HAP-1 (cell line): ENCODE data around the gene FANCF.

Source experiments
- DNase-seq, 2 experiments: peaks; one replicate each; pipeline ENCODE4 v3.0.0-alpha.2; 2016 to 2020; ENCODE audit warnings: low spot score in 2 of 2
- H3K27me3 ChIP-seq: fragments of 250-450 bp; sonication (Bioruptor Pico); 2 replicates; pipeline ENCODE4 v1.5.1; 2020; ENCODE audit warnings: low read depth, mild to moderate bottlenecking, moderate library complexity
- H3K36me3 ChIP-seq: fragments of 250-450 bp; sonication (Bioruptor Pico); replicated peaks from 2 replicates; pipeline ENCODE4 v1.5.1; 2020; ENCODE audit warnings: mild to moderate bottlenecking
- H3K4me1 ChIP-seq: fragments of 250-450 bp; sonication (Bioruptor Pico); 2 replicates; pipeline ENCODE4 v1.5.1; 2020; ENCODE audit warnings: mild to moderate bottlenecking
- H3K4me3 ChIP-seq: fragments of 250-450 bp; sonication (Bioruptor Pico); 2 replicates; pipeline ENCODE4 v1.5.1; 2020; ENCODE audit warnings: mild to moderate bottlenecking, moderate library complexity
- H3K9me3 ChIP-seq: fragments of 250-450 bp; sonication (Bioruptor Pico); 2 replicates; pipeline ENCODE4 v1.5.1; 2020; ENCODE audit warnings: mild to moderate bottlenecking, moderate library complexity
- in situ Hi-C: fragments of 300-500 bp; cut with MboI; formaldehyde crosslinking; loops from 3 replicates; pipeline ENCODE4 v1.14.3; 2020; ENCODE audit warnings: low sequenced_read_pairs, inconsistent platforms, mixed read lengths

Gene FANCF

DNA sequence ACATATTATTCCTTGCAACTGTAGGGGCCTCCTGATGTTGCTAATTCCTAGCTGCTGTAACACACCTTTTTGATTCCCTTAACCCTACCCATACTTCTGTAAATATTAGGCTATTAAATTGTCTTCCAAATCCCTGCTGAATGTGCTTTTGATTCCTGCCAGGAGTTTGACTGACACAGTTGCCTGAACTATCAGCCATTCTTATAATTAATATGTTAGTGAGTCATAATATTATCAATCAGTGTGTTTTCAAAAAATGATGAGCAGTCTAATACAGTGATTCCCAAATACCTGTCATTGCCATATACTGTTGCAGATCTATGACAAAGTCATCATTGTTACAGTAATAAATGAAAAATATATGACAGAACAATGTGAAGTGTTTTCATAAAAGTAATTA lies 15.9 kb upstream of the FANCF start:
- Histone ChIP-seq H3K4me1 (peaks cover 8% of the 10 kb centered on the region), H3K36me3 (no peaks in the 10 kb centered on the region), H3K9me3 (no peaks in the 10 kb centered on the region), H3K4me3 (no peak overlapping the region), H3K27me3 (no peaks in the 10 kb centered on the region)
- DNase-seq = no peak
- in situ Hi-C loops = no loop called here

DNA sequence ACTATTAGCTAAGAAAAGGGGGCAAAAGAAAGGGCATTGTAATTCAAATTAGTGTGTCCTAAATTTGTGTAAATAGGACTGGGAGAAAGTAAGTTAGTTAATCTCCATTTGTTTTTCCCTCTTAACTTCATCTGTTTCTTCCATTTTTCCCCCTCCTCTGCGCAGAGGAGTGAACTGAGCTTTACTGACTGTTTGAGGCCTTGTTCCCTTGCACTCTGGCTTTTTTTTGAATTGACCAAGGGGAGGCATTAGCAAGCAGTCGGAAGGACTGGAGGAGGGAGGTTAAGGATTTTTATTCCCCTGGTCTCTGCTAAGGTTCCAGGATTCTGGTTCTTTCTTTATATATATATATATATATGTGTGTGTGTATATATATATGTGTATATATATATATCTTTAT lies 15.2 kb upstream of the FANCF start:
- Histone ChIP-seq H3K4me3 (no peak overlapping the region), H3K27me3 (no peaks in the 10 kb centered on the region), H3K9me3 (no peaks in the 10 kb centered on the region), H3K4me1 (peaks cover 8% of the 10 kb centered on the region), H3K36me3 (no peaks in the 10 kb centered on the region)
- DNase-seq = peak; percentile 20 to 34
- in situ Hi-C loops = no loop called here

DNA sequence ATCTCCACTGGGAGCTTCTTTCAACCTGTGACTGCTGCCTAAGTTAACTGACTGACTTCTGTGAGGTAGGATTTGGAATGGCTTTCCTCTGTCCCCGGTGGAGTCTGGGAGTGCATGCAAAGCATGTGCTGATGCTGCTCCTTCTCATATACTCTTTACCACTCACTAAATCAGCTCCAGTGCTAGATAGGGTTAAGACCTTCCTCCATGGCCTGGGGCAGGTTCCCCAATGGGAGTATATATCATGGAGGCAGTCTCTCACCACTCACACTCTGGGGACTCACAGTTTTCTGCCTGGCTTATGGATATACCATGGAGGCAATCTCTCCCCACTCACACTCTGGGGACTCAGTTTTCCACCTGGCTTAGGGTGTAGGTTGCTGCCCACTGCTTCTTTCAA lies 10.1 kb upstream of the FANCF start:
- Histone ChIP-seq H3K9me3 (no peaks in the 10 kb centered on the region), H3K4me3 (no peak overlapping the region), H3K27me3 (0 out of 2 replicates have a peak, but pooled peaks cover 2% of the 10 kb centered on the region), H3K36me3 (no peaks in the 10 kb centered on the region), H3K4me1 (peaks cover 8% of the 10 kb centered on the region)
- no peak for DNase-seq
- in situ Hi-C loops = no loop called here

DNA sequence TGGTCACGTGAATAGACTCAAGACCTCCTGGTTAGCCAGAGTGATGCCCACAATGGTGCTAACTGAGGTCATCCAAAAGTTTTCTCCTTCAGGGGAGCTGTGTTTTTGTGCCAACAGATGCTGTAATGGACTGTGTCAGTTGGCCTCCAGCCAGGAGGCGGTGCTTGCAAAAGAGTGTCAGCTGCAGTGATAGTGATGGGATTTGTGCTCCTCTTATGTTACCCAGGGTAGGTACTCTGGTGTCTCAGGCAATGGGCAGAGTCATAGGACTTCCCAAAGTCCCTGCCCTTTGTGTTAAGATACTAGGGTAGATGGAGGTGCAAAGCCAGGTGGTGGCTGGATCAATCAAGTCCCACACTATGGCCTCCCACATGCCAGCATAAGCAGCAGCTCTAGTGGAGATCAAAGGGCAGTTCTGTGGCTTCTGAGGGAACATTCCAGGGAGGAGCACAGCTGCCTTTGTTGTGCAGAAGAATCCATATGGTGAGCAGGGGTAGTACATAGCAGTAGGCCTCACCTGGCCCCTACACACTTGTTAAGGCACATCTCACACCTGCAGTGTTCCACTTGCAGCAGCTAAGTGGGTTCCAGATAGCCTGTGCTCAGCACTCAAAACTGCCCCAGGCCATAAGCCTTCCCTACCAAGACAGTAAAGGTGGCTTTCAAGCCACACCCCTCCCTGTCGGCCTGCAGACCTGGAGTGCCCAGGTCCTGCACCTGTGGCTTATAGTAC lies 9.4 kb upstream of the FANCF start:
- no peak for DNase-seq
- in situ Hi-C loops = no loop called here
- no peak overlapping the region for H3K4me3 ChIP-seq
- 0 out of 2 replicates have a peak, but pooled peaks cover 2% of the 10 kb centered on the region for H3K27me3 ChIP-seq
- H3K4me1 ChIP-seq = peaks cover 2% of the 10 kb centered on the region; the same call in 1 of the 2 replicates
- no peaks in the 10 kb centered on the region for H3K9me3 ChIP-seq
- no peaks in the 10 kb centered on the region for H3K36me3 ChIP-seq

DNA sequence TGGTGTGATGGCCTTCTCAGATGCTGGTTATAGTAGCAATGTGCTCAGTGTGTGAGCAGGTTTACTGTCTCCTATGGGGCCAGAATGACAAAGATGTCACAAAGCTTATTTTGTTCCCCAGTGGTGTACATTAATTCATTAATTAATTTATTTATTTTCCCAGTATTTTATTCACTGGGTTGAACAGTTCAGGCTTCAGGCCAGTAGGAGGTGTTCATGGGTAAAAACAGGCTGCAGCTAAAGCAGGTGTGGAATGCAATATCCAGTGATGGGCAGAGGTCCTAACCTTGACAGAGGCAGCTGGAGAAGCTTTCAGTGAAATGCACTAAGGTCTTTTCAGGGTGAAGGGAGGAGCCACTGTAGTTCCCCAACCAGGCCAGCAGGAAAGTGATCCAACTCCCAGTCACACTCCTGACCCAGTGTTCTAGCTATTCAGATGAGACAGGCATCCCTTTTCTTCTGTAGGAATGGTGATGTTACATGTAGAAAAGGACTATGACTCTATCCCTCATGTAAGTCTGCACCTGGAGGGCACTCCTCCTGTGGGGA lies 7.8 kb upstream of the FANCF start:
- H3K9me3 ChIP-seq = no peaks in the 10 kb centered on the region
- no peaks in the 10 kb centered on the region for H3K4me1 ChIP-seq
- no peak overlapping the region for H3K4me3 ChIP-seq
- H3K27me3 ChIP-seq = 0 out of 2 replicates have a peak, but pooled peaks cover 2% of the 10 kb centered on the region
- no peak for DNase-seq
- in situ Hi-C loops = no loop called here
- H3K36me3 ChIP-seq = no peaks in the 10 kb centered on the region

DNA sequence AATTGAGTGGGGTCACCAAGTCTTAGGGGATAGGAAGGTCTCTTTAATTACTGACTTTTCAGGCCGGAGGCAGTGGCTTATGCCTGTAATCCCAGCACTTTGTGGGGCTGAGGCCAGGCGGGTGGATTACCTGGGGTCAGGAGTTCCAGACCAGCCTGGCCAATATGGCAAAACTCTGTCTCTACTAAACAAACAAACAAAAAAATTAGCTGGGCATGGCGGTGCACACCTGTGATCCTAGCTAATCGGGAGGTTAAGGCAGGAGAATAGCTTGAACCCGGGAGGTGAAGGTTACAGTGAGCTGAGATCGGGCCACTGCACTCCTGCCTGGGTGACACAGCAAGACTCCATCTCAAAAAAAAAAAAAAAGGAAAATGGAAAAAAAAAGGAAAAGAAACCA lies 1.8 kb upstream of the FANCF start:
- Histone ChIP-seq H3K4me3 (no peak overlapping the region), H3K36me3 (no peaks in the 10 kb centered on the region), H3K9me3 (no peaks in the 10 kb centered on the region; the same call in 1 of the 2 replicates), H3K27me3 (0 out of 2 replicates have a peak, but pooled peaks cover 2% of the 10 kb centered on the region), H3K4me1 (peaks cover 6% of the 10 kb centered on the region)
- DNase-seq = no peak
- in situ Hi-C loops = no loop called here

DNA sequence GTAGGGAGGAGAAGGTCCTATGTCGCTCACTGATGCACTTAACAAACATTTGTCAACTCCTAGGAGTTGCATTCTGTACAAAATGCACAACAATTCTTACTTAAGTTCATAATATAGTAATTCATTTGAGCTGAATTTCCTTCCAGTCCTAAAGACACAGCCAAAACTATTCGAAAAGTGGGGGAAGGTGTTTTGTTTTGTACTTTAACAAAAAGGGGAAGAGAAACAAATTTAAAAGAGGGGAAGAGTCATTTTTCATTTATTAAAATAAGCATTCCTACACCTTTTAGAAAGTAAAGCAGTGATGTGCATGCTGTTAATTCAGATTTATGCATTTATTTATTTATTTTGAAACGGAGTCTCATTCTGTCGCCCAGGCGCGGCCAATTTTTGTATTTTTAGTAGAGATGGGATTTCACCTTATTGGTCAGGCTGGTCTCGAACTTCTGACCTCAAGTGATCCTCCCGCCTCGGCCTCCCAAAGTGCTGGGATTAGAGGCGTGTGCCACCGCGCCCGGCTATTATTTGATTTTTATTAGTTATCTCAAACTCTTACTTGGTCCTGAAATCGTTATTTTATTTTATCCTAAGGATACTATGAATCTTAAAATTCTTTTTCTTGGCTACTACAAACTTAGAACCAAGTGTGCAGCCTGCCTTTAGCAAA lies 1.1 kb upstream of the FANCF start:
- no peak overlapping the region for H3K4me3 ChIP-seq
- H3K4me1 ChIP-seq = peaks cover 6% of the 10 kb centered on the region
- no peak for DNase-seq
- H3K9me3 ChIP-seq = no peaks in the 10 kb centered on the region; the same call in 1 of the 2 replicates
- no peaks in the 10 kb centered on the region for H3K36me3 ChIP-seq
- H3K27me3 ChIP-seq = no peaks in the 10 kb centered on the region
- in situ Hi-C loops = no loop called here

DNA sequence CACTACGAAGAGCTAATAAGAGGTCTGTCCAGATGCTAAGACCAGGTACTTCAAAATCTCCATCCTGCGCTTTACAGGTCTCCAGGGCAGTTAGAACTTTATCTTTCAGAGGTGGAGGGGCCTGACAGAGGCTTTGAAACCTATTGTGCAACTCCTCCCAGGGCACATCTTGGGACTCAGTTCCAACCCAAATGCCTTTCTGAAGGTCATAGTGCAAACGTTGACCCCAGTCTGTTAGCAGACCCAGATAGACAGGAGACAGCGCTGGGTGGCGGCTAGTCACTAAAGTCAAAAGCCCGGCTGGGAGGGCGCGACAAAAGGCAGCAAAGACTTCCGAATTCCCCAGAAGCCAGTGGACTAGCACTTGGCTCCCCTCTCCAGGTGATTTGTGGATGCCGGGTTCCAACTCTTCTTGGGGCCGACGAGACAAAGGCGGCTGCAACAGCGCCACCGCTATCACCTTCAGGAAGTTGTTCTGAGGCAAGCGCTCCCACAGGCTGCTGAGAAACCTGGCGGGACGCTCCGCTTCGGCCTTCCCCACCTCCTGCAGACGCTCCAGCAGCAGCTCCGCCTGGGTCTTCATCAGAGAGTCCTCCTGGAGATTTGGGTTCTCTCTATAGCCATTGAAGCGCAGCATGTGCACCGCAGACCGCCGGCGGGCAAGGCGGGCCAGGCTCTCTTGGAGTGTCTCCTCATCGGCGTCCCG lies 728 bp downstream of the FANCF start:
- H3K36me3 ChIP-seq = no peaks in the 10 kb centered on the region
- no peaks in the 10 kb centered on the region for H3K27me3 ChIP-seq
- H3K4me3 ChIP-seq = peak overlapping the region; percentile 77
- peak; percentile 41 to 73 for DNase-seq
- in situ Hi-C loops = no loop called here
- peaks cover 6% of the 10 kb centered on the region for H3K4me1 ChIP-seq
- H3K9me3 ChIP-seq = no peaks in the 10 kb centered on the region; the same call in 1 of the 2 replicates

DNA sequence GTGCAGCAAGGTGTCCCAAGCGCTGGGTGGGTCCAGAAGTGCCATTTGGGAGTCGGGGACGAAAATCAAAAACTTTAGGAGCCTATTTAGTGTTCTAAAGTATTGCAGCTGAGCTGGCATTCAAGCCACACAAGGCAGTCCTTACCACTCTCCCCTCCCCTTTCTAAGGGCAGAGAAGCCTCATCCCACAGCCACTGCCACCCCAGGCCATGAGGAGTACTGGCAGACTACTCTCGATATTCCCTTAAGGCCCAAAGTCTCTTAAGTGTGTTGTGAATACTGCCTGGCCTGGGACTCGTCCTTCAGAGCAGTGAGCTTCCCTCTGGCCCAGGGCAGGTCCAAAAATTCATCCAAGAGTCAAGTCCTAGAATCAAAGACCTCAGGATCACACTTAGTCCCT lies 7.8 kb downstream of the FANCF start:
- H3K4me3 ChIP-seq = no peak overlapping the region
- in situ Hi-C loops = no loop called here
- H3K36me3 ChIP-seq = no peaks in the 10 kb centered on the region
- no peaks in the 10 kb centered on the region for H3K9me3 ChIP-seq
- DNase-seq = no peak
- no peaks in the 10 kb centered on the region; the same call in 1 of the 2 replicates for H3K27me3 ChIP-seq
- no peaks in the 10 kb centered on the region; the same call in 1 of the 2 replicates for H3K4me1 ChIP-seq

DNA sequence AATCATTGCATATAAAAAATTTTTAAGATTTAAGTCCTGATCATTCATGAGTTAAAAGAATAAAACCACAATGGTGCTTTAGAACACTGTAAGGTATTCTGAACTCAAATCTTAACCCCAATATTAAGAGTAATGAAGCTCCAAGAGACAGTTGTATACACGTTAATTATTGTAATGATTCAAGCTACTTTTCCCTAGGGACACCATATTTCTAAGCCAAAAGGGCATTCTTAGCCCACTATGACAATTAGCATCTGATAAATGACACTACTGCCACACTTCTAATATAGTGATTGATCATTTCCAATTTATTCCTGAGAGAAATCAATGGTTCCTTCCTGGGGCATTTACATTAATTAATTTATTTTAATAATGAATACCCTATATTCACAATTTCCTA lies 21.7 kb downstream of the FANCF start:
- H3K9me3 ChIP-seq = no peaks in the 10 kb centered on the region
- H3K27me3 ChIP-seq = no peaks in the 10 kb centered on the region; the same call in 1 of the 2 replicates
- H3K4me3 ChIP-seq = no peak overlapping the region
- no peaks in the 10 kb centered on the region for H3K4me1 ChIP-seq
- in situ Hi-C loops = no loop called here
- no peaks in the 10 kb centered on the region for H3K36me3 ChIP-seq
- DNase-seq = no peak

DNA sequence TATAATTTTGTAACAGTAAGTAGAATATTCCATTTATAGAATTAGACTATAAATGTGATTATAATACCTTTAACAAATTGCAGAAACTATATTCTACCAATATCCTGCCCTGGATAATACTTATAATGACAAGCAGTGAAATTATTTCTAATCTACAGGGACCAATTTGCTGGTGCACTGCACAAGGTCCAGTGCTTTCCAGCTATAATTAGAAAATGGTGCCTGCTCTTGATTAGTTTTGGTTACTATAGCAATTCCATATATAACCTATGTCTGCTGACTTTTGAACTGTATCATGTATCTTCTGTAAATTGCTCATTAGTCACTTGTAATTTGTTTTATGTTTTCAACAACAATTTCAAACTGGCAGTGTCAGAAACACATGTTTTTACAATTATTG lies 23.1 kb downstream of the FANCF start:
- no peaks in the 10 kb centered on the region for H3K9me3 ChIP-seq
- no peaks in the 10 kb centered on the region for H3K4me1 ChIP-seq
- in situ Hi-C loops = no loop called here
- H3K27me3 ChIP-seq = no peaks in the 10 kb centered on the region; the same call in 1 of the 2 replicates
- no peak for DNase-seq
- H3K36me3 ChIP-seq = no peaks in the 10 kb centered on the region
- H3K4me3 ChIP-seq = no peak overlapping the region

DNA sequence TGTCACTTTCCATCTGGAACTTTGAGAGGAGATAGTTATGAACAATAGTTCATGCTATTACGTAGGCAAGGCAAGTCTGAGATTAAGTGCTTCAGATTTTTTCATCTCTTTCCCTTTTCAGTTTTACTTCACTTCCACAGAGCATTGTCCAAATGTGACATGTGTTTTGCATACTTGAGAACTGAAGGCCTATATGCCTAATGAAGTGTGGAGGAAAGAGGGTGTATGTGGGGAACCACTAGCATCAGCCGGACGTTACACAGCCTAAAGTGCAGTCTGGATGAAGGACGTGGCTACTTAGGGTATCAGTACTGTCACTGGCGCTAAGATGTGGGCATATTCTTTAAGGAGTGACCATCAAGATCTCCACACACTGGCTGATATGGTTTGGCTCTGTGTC lies 26.2 kb downstream of the FANCF start:
- Histone ChIP-seq H3K36me3 (no peaks in the 10 kb centered on the region), H3K4me1 (no peaks in the 10 kb centered on the region), H3K4me3 (no peak overlapping the region), H3K9me3 (no peaks in the 10 kb centered on the region), H3K27me3 (no peaks in the 10 kb centered on the region; the same call in 1 of the 2 replicates)
- no peak for DNase-seq
- in situ Hi-C loops = no loop called here

DNA sequence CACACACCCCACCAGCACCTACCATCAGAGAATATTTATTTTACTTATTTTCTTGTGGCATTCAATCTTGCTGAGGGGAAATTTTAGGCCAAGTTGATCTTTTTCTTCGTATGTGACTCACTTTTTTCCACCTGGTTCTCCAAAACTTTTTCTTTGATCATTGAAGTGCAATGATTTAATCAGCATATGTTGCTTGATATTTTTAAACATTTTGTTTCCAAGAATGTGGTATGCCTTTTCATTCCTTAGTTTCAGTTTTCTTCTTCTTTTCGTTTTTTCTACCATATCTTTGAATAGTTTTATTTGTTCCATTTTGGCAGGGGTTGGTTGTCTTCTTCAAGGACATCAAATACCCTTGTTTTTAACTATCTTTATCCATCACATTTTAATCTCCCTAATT lies 28.6 kb downstream of the FANCF start:
- in situ Hi-C loops = no loop called here
- no peaks in the 10 kb centered on the region for H3K36me3 ChIP-seq
- no peaks in the 10 kb centered on the region for H3K9me3 ChIP-seq
- no peaks in the 10 kb centered on the region for H3K27me3 ChIP-seq
- no peaks in the 10 kb centered on the region for H3K4me1 ChIP-seq
- no peak overlapping the region for H3K4me3 ChIP-seq
- no peak for DNase-seq
